Gastrocnemius medialis (tissue), 4 donors: ENCODE measurements around the gene GLIS2. TPM values are rescaled to one million over a fixed set of nuclear protein-coding genes. Genes with fewer than 3 reads are reported as not detected.

Experiments
- ATAC-seq, 2 donors: fragments of 150-250 bp; one replicate each; pipeline ENCODE4 v1.9.1; 2016
- DNase-seq, 2 donors: peaks; one replicate each; pipeline ENCODE4 v3.0.0-alpha.2; 2019
- H3K27ac ChIP-seq, 4 donors: fragments of 200-600 bp; sonication (generic); 1 replicate in 1 of 4; 2 replicates in 3 of 4; pipeline ENCODE4 v1.5.1; 2016 to 2018; ENCODE audit warnings: mild to moderate bottlenecking in 2 of 4, moderate library complexity in 1 of 4
- H3K27me3 ChIP-seq, 3 donors: fragments of 200-600 bp; sonication (generic) in 2 of 3; 1 replicate in 1 of 3; 2 replicates in 2 of 3; pipeline versions ENCODE4 v1.5.1 to v1.6.0; 2016 to 2019; ENCODE audit warnings: mild to moderate bottlenecking in 1 of 3, moderate library complexity in 1 of 3
- H3K36me3 ChIP-seq, 2 donors: fragments of 200-600 bp; sonication (generic) in 1 of 2; one replicate each; pipeline ENCODE4 v1.5.1; 2017 to 2018
- H3K4me1 ChIP-seq, 2 donors: fragments of 200-600 bp; sonication (generic) in 1 of 2; one replicate each; pipeline ENCODE4 v1.5.1; 2016 to 2017; ENCODE audit warnings: mild to moderate bottlenecking in 2 of 2
- H3K4me3 ChIP-seq, 4 donors: fragments of 200-600 bp; sonication (generic) in 3 of 4; 1 replicate in 1 of 4; 2 replicates in 3 of 4; pipeline ENCODE4 v1.5.1; 2016 to 2019; ENCODE audit warnings: mild to moderate bottlenecking in 2 of 4
- H3K9me3 ChIP-seq, 3 donors: fragments of 200-600 bp; sonication (generic) in 2 of 3; 1 replicate in 1 of 3; 2 replicates in 2 of 3; pipeline ENCODE4 v1.5.1; 2016 to 2019
- CTCF ChIP-seq, 5 experiments: fragments of 450-650 bp in 3 of 5; fragments of 200-600 bp in 2 of 5; sonication (generic) in 2 of 5; IDR thresholded peaks in 4 of 5; conservative IDR thresholded peaks in 1 of 5; 1 replicate in 4 of 5; 2 replicates in 1 of 5; pipeline ENCODE4 v1.5.1; 2016 to 2019; ENCODE audit warnings: antibody characterized with exemption in 5 of 5, mild to moderate bottlenecking in 3 of 5, moderate library complexity in 3 of 5
- POLR2A ChIP-seq, 2 donors: fragments of 450-650 bp; IDR thresholded peaks; one replicate each; pipeline ENCODE4 v1.6.1; 2017; ENCODE audit warnings: antibody characterized with exemption in 2 of 2, mild to moderate bottlenecking in 2 of 2, moderate library complexity in 2 of 2
- in situ Hi-C, 4 donors: fragments of 200-750 bp; cut with MboI; loops; one replicate each; pipeline versions ENCODE4 v1.15.0 to v1.8.0; 2017; ENCODE audit warnings: low sequenced_read_pairs in 4 of 4
- intact Hi-C: fragments of 100-400 bp; cut with DNase I; formaldehyde crosslinking; loops from one replicate; pipeline ENCODE4 v1.15.1; 2023; ENCODE audit warnings: low total_unique reads
- total RNA-seq, 4 donors: library from RNA; depleted of rRNA; stranded (reverse); fragments of >200 nt; gene quantifications; one replicate each; pipeline versions ENCODE4 v1.1.0 to v1.2.3, GENCODE V29; 2016

GLIS2 gene
- total RNA-seq, 4 donors from 2014 or later = 0.81 to 0.95 (median 0.95) TPM; not detected in 1

- intact Hi-C loops = no loop called here
- ATAC-seq = peak; percentile 53 to 72
- H3K27me3 ChIP-seq = no peaks in the 10 kb centered on the region
- no peaks in the 10 kb centered on the region for H3K9me3 ChIP-seq
- no peaks in the 10 kb centered on the region for H3K36me3 ChIP-seq
- in situ Hi-C loops = no loop called here
- DNase-seq = peak; percentile 76 to 92
- TF ChIP-seq POLR2A (IDR thresholded peaks at IDR 0.05) (no peak), CTCF (IDR thresholded peaks at IDR 0.05 in 4 of 5, conservative IDR thresholded peaks at IDR 0.05 in 1 of 5) (no peak)
- peak overlapping the region; percentile 73 to 84 (median 82) for H3K27ac ChIP-seq
- peaks cover 38 to 50% of the 10 kb centered on the region in 2 donors for H3K4me1 ChIP-seq
- H3K4me3 ChIP-seq = peak overlapping the region; percentile 10 to 22 (median 16)
Observed at GRCh38 chr16:4376126-4376892, 60.4 kb downstream of the GLIS2 start.

- TF ChIP-seq CTCF (IDR thresholded peaks at IDR 0.05 in 4 of 5, conservative IDR thresholded peaks at IDR 0.05 in 1 of 5) (no peak), POLR2A (IDR thresholded peaks at IDR 0.05) (no peak)
- Histone ChIP-seq H3K4me3 (no peak overlapping the region), H3K27ac (peak overlapping the region; percentile 73 to 84 (median 82)), H3K9me3 (no peaks in the 10 kb centered on the region), H3K27me3 (no peaks in the 10 kb centered on the region), H3K36me3 (no peaks in the 10 kb centered on the region), H3K4me1 (peaks cover 35 to 57% of the 10 kb centered on the region in 2 donors)
- ATAC-seq (no peak), DNase-seq (no peak)
- intact Hi-C loops = no loop called here
- in situ Hi-C loops = no loop called here
Observed at GRCh38 chr16:4376893-4377572, 61.2 kb downstream of the GLIS2 start.

- H3K4me3 ChIP-seq = no peak overlapping the region
- peak overlapping the region; percentile 73 to 84 (median 82) for H3K27ac ChIP-seq
- no peaks in the 10 kb centered on the region for H3K27me3 ChIP-seq
- TF ChIP-seq CTCF (IDR thresholded peaks at IDR 0.05 in 4 of 5, conservative IDR thresholded peaks at IDR 0.05 in 1 of 5) = no peak
- no peak for TF ChIP-seq POLR2A (IDR thresholded peaks at IDR 0.05)
- intact Hi-C loops = no loop called here
- ATAC-seq (no peak), DNase-seq (no peak)
- in situ Hi-C loops = no loop called here
- H3K36me3 ChIP-seq = no peaks in the 10 kb centered on the region
- H3K9me3 ChIP-seq = no peaks in the 10 kb centered on the region
- H3K4me1 ChIP-seq = peaks cover 29 to 55% of the 10 kb centered on the region in 2 donors
Observed at GRCh38 chr16:4377573-4378154, 61.8 kb downstream of the GLIS2 start.

- H3K27me3 ChIP-seq = no peaks in the 10 kb centered on the region
- in situ Hi-C loops (no loop called here), intact Hi-C loops (no loop called here)
- no peak for ATAC-seq
- H3K4me1 ChIP-seq = peaks cover 29 to 50% of the 10 kb centered on the region in 2 donors
- no peaks in the 10 kb centered on the region for H3K9me3 ChIP-seq
- H3K36me3 ChIP-seq = no peaks in the 10 kb centered on the region
- TF ChIP-seq CTCF (IDR thresholded peaks at IDR 0.05 in 4 of 5, conservative IDR thresholded peaks at IDR 0.05 in 1 of 5) = no peak
- no peak for TF ChIP-seq POLR2A (IDR thresholded peaks at IDR 0.05)
- no peak overlapping the region for H3K4me3 ChIP-seq
- peak overlapping the region; percentile 73 to 84 (median 82) for H3K27ac ChIP-seq
- peak in 1 of 2 donors; percentile 57 for DNase-seq
Observed at GRCh38 chr16:4378161-4378666, 62.3 kb downstream of the GLIS2 start.
